Kidney (tissue), 14 donors: ENCODE results near the gene TNFRSF1B. TPM values are rescaled to one million over a fixed set of nuclear protein-coding genes. Genes with fewer than 3 reads are reported as not detected.

ENCODE experiments used
- DNase-seq, 5 donors: peaks; one replicate each; pipeline ENCODE4 v3.0.0-alpha.2; 2013 to 2020
- FAIRE-seq: peaks from 2 replicates; lab custom pipeline; 2012; peaks lifted over from hg19 to GRCh38; lab: Jason Lieb, UNC
- H3K27ac ChIP-seq, 2 donors: one replicate each; pipeline ENCODE4 v1.7.0; 2013; ENCODE audit warnings: low read depth in 2 of 2, low read length in 2 of 2, inconsistent platforms in 1 of 2
- H3K27me3 ChIP-seq: one replicate; pipeline ENCODE4 v1.7.1; 2013; ENCODE audit warnings: low read length, inconsistent platforms; ENCODE audit not compliant: control insufficient read depth, insufficient read depth
- H3K36me3 ChIP-seq, 3 donors: one replicate each; pipeline versions ENCODE4 v1.7.0 to v1.7.1; 2013; ENCODE audit warnings: low read length in 3 of 3, control low read depth in 1 of 3, inconsistent platforms in 1 of 3; ENCODE audit not compliant: insufficient read depth in 3 of 3, control insufficient read depth in 2 of 3
- H3K4me1 ChIP-seq, 3 donors: one replicate each; pipeline versions ENCODE4 v1.7.0 to v1.7.1; 2013; ENCODE audit warnings: low read length in 3 of 3, inconsistent platforms in 1 of 3, low read depth in 1 of 3; ENCODE audit not compliant: control insufficient read depth in 2 of 3, insufficient read depth in 2 of 3
- H3K4me3 ChIP-seq, 3 donors: one replicate each; pipeline versions ENCODE4 v1.7.0 to v1.8.1; 2013; ENCODE audit warnings: low read length in 3 of 3, control low read depth in 1 of 3, inconsistent platforms in 1 of 3
- H3K9ac ChIP-seq, 3 donors: one replicate each; pipeline versions ENCODE4 v1.7.0 to v1.7.1; 2013; ENCODE audit warnings: low read length in 3 of 3, control low read depth in 1 of 3, inconsistent platforms in 1 of 3
- H3K9me3 ChIP-seq, 3 donors: one replicate each; pipeline versions ENCODE4 v1.7.0 to v1.7.1; 2013; ENCODE audit warnings: low read length in 3 of 3, control low read depth in 1 of 3, inconsistent platforms in 1 of 3; ENCODE audit not compliant: control insufficient read depth in 2 of 3, insufficient read depth in 1 of 3
- intact Hi-C: fragments of 100-400 bp; cut with DNase I; formaldehyde crosslinking; loops from one replicate; pipeline ENCODE4 v1.11.1; 2022
- polyA plus RNA-seq: library from polyadenylated mRNA; stranded (reverse); fragments of 350-450 nt; fragmentation: Illumina TruSeq; extraction: RNeasy Lipid Tissue Mini Kit (QIAGEN cat#74804); gene quantifications from one replicate; pipeline ENCODE4 v1.2.3, GENCODE V29; 2014; ENCODE audit warnings: low read depth, low replicate concordance; ENCODE audit not compliant: insufficient read depth
- total RNA-seq: library from RNA; stranded (reverse); fragmentation: NEBNext Ultra II Directional; extraction: Animal tissue kit (Norgen Biotek cat#: 25700); gene quantifications from one replicate; pipeline ENCODE4 v1.2.1, GENCODE V29; 2021
- TF ChIP-seq, protein P1 (sequence below): IDR thresholded peaks from 3 replicates; pipeline ENCODE4 v1.5.1; 2012; ENCODE audit warnings: mild to moderate bottlenecking, moderate library complexity, borderline replicate concordance; ENCODE audit not compliant: insufficient read depth; ENCODE audit errors: extremely low read depth
- donor health status: control.
- donor health status: control.
- donor health status: control.
- donor health status: control.
- donor health status: control.
- donor health status: DM: yes; HTN: yes; CAD: no.
- donor health status: Normal renal cell carcinoma (clear cell type).

Gene TNFRSF1B
- total and polyA plus RNA-seq, 2 donors from 2014 or later, result 7.7 to 47.1 TPM

DNA sequence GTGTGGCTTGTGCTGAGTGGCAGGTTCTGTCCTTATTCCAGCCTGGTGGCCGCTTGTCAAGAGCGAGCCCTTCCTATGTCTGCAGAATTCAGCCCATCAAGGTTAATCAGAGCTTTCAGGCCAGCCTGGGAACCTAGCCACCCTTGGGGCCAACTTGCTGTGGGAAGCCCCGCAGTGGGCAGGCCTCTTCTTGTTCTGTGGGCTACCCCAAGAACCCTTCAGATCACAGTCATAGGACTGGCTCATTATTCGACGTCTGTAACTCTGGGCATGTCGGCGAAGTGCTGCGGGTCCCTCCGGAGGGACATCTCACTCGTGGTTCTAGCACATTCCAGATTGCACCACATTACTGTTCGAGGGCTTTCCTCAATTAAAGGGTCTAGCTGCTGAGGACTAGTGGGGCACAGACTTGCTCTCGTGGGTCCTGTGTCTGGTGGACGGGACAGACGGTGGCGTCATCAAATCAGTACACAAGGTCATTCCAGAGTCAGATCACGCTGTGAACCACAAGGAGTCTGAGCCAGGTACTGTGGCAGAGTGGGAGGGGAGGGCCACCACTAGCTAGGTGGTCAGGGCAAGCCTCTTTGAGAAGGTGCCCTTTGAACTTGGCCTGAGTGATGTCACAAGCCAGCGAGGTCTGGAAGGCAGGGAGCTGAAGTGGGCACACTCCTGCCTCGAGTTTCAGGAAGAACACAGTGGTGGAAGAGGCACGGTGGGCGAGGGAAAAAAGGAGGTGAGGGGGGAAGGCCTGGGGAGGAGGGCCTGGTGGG, 20.3 kb upstream of the TNFRSF1B start:
- TF ChIP-seq, protein P1, sequence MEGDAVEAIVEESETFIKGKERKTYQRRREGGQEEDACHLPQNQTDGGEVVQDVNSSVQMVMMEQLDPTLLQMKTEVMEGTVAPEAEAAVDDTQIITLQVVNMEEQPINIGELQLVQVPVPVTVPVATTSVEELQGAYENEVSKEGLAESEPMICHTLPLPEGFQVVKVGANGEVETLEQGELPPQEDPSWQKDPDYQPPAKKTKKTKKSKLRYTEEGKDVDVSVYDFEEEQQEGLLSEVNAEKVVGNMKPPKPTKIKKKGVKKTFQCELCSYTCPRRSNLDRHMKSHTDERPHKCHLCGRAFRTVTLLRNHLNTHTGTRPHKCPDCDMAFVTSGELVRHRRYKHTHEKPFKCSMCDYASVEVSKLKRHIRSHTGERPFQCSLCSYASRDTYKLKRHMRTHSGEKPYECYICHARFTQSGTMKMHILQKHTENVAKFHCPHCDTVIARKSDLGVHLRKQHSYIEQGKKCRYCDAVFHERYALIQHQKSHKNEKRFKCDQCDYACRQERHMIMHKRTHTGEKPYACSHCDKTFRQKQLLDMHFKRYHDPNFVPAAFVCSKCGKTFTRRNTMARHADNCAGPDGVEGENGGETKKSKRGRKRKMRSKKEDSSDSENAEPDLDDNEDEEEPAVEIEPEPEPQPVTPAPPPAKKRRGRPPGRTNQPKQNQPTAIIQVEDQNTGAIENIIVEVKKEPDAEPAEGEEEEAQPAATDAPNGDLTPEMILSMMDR, result no peak
- H3K9me3 ChIP-seq, result no peaks in the 10 kb centered on the region
- no peak overlapping the region for H3K4me3 ChIP-seq
- peaks cover 0 to 12% (median 0%) of the 10 kb centered on the region in 3 donors for H3K4me1 ChIP-seq
- intact Hi-C loops, result no loop called here
- no peaks in the 10 kb centered on the region for H3K27me3 ChIP-seq
- FAIRE-seq (no peak), DNase-seq (no peak)
- peak overlapping the region in 1 of 2 donors; percentile 56 for H3K27ac ChIP-seq
- H3K9ac ChIP-seq, result no peak overlapping the region
- H3K36me3 ChIP-seq, result no peaks in the 10 kb centered on the region

GRCh38 chr1:12147201-12147701, 19.5 kb upstream of the TNFRSF1B start:
- no peak for FAIRE-seq
- intact Hi-C loops, result no loop called here

GRCh38 chr1:12148160-12148957, 18.4 kb upstream of the TNFRSF1B start:
- H3K9ac ChIP-seq, result no peak overlapping the region
- H3K4me1 ChIP-seq, result peaks cover 0 to 12% (median 0%) of the 10 kb centered on the region in 3 donors
- intact Hi-C loops, result no loop called here
- FAIRE-seq (no peak), DNase-seq (no peak)
- no peaks in the 10 kb centered on the region for H3K36me3 ChIP-seq
- H3K27ac ChIP-seq, result peak overlapping the region; percentile 72 to 75
- H3K4me3 ChIP-seq, result no peak overlapping the region
- H3K9me3 ChIP-seq, result no peaks in the 10 kb centered on the region
- no peaks in the 10 kb centered on the region for H3K27me3 ChIP-seq
- TF ChIP-seq, protein P1, result no peak

More at GRCh38 chr1:12147201-12147701, 19.5 kb upstream of the TNFRSF1B start:
- Histone ChIP-seq H3K4me1 (peaks cover 0 to 12% (median 0%) of the 10 kb centered on the region in 3 donors), H3K9me3 (no peaks in the 10 kb centered on the region), H3K27ac (peak overlapping the region; percentile 72 to 75), H3K9ac (no peak overlapping the region), H3K4me3 (no peak overlapping the region), H3K36me3 (no peaks in the 10 kb centered on the region), H3K27me3 (no peaks in the 10 kb centered on the region)
- peak in 1 of 5 donors; percentile 31 for DNase-seq
- TF ChIP-seq, protein P1, result no peak
